ENCODE data around the gene PRRC2B.

DNA sequence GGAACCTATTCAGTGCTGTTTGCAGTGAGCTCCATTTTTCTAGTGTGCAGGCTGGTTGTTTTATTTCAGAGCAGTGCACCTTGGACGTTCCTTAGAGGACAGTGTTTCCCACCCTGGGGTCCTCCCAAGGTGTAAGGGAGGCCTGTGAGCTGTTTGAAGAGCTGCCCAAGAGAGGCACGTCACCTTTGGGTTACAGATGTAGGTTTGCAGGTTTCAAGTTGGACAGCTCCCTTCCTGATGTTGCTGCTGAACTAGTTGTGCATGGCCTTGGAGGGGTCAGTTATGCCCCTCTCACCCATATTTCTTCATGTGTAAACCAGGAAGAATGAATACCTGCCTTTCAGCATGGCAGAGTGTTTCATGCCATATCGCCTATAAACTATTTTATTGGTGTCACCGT lies 74.1 kb downstream of the PRRC2B start:
- TF ChIP-seq, protein P1, sequence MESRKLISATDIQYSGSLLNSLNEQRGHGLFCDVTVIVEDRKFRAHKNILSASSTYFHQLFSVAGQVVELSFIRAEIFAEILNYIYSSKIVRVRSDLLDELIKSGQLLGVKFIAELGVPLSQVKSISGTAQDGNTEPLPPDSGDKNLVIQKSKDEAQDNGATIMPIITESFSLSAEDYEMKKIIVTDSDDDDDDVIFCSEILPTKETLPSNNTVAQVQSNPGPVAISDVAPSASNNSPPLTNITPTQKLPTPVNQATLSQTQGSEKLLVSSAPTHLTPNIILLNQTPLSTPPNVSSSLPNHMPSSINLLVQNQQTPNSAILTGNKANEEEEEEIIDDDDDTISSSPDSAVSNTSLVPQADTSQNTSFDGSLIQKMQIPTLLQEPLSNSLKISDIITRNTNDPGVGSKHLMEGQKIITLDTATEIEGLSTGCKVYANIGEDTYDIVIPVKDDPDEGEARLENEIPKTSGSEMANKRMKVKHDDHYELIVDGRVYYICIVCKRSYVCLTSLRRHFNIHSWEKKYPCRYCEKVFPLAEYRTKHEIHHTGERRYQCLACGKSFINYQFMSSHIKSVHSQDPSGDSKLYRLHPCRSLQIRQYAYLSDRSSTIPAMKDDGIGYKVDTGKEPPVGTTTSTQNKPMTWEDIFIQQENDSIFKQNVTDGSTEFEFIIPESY (IDR thresholded peaks at IDR 0.05; ENCODE audit: extremely low read depth, insufficient replicate concordance, low read length), result no peak
- no peak for TF ChIP-seq EZH2 (IDR thresholded peaks at IDR 0.05)
- no peak for TF ChIP-seq REST (IDR thresholded peaks at IDR 0.05; ENCODE audit: low read depth)
- TF ChIP-seq, protein P2, sequence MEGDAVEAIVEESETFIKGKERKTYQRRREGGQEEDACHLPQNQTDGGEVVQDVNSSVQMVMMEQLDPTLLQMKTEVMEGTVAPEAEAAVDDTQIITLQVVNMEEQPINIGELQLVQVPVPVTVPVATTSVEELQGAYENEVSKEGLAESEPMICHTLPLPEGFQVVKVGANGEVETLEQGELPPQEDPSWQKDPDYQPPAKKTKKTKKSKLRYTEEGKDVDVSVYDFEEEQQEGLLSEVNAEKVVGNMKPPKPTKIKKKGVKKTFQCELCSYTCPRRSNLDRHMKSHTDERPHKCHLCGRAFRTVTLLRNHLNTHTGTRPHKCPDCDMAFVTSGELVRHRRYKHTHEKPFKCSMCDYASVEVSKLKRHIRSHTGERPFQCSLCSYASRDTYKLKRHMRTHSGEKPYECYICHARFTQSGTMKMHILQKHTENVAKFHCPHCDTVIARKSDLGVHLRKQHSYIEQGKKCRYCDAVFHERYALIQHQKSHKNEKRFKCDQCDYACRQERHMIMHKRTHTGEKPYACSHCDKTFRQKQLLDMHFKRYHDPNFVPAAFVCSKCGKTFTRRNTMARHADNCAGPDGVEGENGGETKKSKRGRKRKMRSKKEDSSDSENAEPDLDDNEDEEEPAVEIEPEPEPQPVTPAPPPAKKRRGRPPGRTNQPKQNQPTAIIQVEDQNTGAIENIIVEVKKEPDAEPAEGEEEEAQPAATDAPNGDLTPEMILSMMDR (IDR thresholded peaks at IDR 0.05 in 2 of 3, conservative IDR thresholded peaks at IDR 0.05 in 1 of 3; ENCODE audit: borderline replicate concordance in 1 of 3, insufficient read depth in 1 of 3, low read depth in 2 of 3, low read length in 2 of 3), result no peak
- TF ChIP-seq EZH2phosphoT487 (IDR thresholded peaks at IDR 0.05; ENCODE audit: borderline replicate concordance), result no peak
- no peak for TF ChIP-seq SP1 (IDR thresholded peaks at IDR 0.05; ENCODE audit: low read depth)
- no peak for TF ChIP-seq POLR2A (IDR thresholded peaks at IDR 0.05; ENCODE audit: borderline replicate concordance, extremely low read depth, insufficient read depth, insufficient read length)
- no peak for TF ChIP-seq POLR2AphosphoS5 (IDR thresholded peaks at IDR 0.05; ENCODE audit: low read depth, low read length)
- TF ChIP-seq ZNF274 (IDR thresholded peaks at IDR 0.05; ENCODE audit: low read depth, low read length), result no peak
- no peak for TF ChIP-seq RAD21 (IDR thresholded peaks at IDR 0.05; ENCODE audit: low read depth)
- TF ChIP-seq YY1 (IDR thresholded peaks at IDR 0.05; ENCODE audit: extremely low read depth, insufficient replicate concordance, low read depth, low read length), result no peak
- TF ChIP-seq, protein P3, sequence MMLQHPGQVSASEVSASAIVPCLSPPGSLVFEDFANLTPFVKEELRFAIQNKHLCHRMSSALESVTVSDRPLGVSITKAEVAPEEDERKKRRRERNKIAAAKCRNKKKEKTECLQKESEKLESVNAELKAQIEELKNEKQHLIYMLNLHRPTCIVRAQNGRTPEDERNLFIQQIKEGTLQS (IDR thresholded peaks at IDR 0.05), result no peak

Measured in HCT116 (cell line).